Fibroblast of lung (primary cell): ENCODE measurements around the gene NAIF1. TPM values are rescaled to one million over a fixed set of nuclear protein-coding genes. Genes with fewer than 3 reads are reported as not detected.

Experiments
- DNase-seq, 2 donors: peaks; one replicate each; pipeline versions ENCODE4 v3.0.0 to v3.0.0-alpha.2; 2010; ENCODE audit warnings: low read depth in 2 of 2
- H2AFZ ChIP-seq: 2 replicates; pipeline ENCODE4 v1.5.1; 2012; ENCODE audit warnings: low read length, control low read depth, inconsistent platforms
- H3K27ac ChIP-seq: 2 replicates; pipeline ENCODE4 v1.5.1; 2011; ENCODE audit warnings: low read length, control low read depth; ENCODE audit not compliant: insufficient read depth
- H3K27me3 ChIP-seq: 2 replicates; pipeline ENCODE4 v1.5.1; 2011; ENCODE audit warnings: mild to moderate bottlenecking, low read length; ENCODE audit not compliant: control insufficient read depth, insufficient read depth
- H3K36me3 ChIP-seq: 2 replicates; pipeline ENCODE4 v1.5.1; 2011; ENCODE audit warnings: low read length; ENCODE audit not compliant: control insufficient read depth, insufficient read depth
- H3K4me1 ChIP-seq: 2 replicates; pipeline ENCODE4 v1.5.1; 2011; ENCODE audit warnings: low read length; ENCODE audit not compliant: control insufficient read depth, insufficient read depth; ENCODE audit errors: extremely low read depth
- H3K4me2 ChIP-seq: 2 replicates; pipeline ENCODE4 v1.5.1; 2011; ENCODE audit warnings: low read length, control low read depth; ENCODE audit not compliant: insufficient read depth; ENCODE audit errors: extremely low read depth
- H3K4me3 ChIP-seq, 4 experiments: fragments of 200-600 bp in 1 of 4; sonication (generic) in 1 of 4; replicated peaks in 1 of 4; 2 replicates each; pipeline ENCODE4 v1.5.1; 2011 to 2016; ENCODE audit warnings: low read length in 4 of 4, low read depth in 3 of 4, mild to moderate bottlenecking in 3 of 4, control low read depth in 2 of 4, inconsistent platforms in 1 of 4, mixed read lengths in 1 of 4; ENCODE audit not compliant: insufficient read depth in 1 of 4; ENCODE audit errors: control extremely low read depth in 1 of 4
- H3K79me2 ChIP-seq: 2 replicates; pipeline ENCODE4 v1.5.1; 2012; ENCODE audit warnings: mild to moderate bottlenecking, low read length, inconsistent platforms; ENCODE audit not compliant: control insufficient read depth, insufficient read depth
- H3K9ac ChIP-seq: 2 replicates; pipeline ENCODE4 v1.5.1; 2011; ENCODE audit warnings: mild to moderate bottlenecking, low read length, control low read depth; ENCODE audit not compliant: insufficient read depth
- H3K9me3 ChIP-seq: 2 replicates; pipeline ENCODE4 v1.5.1; 2012; ENCODE audit warnings: low read depth, low read length; ENCODE audit not compliant: control insufficient read depth, insufficient read depth
- H4K20me1 ChIP-seq: 2 replicates; pipeline ENCODE4 v1.5.1; 2011; ENCODE audit warnings: low read length; ENCODE audit not compliant: control insufficient read depth, insufficient read depth; ENCODE audit errors: extremely low read depth
- EZH2 ChIP-seq: IDR thresholded peaks from 2 replicates; pipeline ENCODE4 v1.5.1; 2012; ENCODE audit warnings: low read length, control low read depth, mild to moderate bottlenecking; ENCODE audit errors: missing control alignments
- polyA plus RNA-seq, 2 donors: library from polyadenylated mRNA; depleted of rRNA in 1 of 2; stranded (reverse) in 1 of 2; unstranded in 1 of 2; fragments of >200 nt; gene quantifications; 2 replicates each; pipeline ENCODE4 v1.2.1, GENCODE V29; 2011 to 2012; ENCODE audit warnings: missing spikeins in 1 of 2
- total RNA-seq: library from RNA; depleted of rRNA; stranded (reverse); fragments of >200 nt; gene quantifications from 2 replicates; pipeline ENCODE4 v1.2.1, GENCODE V29; 2014
- TF ChIP-seq, protein P1 (sequence below), 2 donors: IDR thresholded peaks in 1 of 2; conservative IDR thresholded peaks in 1 of 2; 1 replicate in 1 of 2; 2 replicates in 1 of 2; pipeline ENCODE4 v1.5.1; 2011 to 2012; ENCODE audit warnings: low read length in 2 of 2, control low read depth in 1 of 2, inconsistent platforms in 1 of 2, low read depth in 1 of 2, mild to moderate bottlenecking in 1 of 2

Gene NAIF1
- total and polyA plus RNA-seq, 2 donors (not counting 1 experiment from before 2014, with no cell fraction given): 5.5 to 13.2 TPM

DNA sequence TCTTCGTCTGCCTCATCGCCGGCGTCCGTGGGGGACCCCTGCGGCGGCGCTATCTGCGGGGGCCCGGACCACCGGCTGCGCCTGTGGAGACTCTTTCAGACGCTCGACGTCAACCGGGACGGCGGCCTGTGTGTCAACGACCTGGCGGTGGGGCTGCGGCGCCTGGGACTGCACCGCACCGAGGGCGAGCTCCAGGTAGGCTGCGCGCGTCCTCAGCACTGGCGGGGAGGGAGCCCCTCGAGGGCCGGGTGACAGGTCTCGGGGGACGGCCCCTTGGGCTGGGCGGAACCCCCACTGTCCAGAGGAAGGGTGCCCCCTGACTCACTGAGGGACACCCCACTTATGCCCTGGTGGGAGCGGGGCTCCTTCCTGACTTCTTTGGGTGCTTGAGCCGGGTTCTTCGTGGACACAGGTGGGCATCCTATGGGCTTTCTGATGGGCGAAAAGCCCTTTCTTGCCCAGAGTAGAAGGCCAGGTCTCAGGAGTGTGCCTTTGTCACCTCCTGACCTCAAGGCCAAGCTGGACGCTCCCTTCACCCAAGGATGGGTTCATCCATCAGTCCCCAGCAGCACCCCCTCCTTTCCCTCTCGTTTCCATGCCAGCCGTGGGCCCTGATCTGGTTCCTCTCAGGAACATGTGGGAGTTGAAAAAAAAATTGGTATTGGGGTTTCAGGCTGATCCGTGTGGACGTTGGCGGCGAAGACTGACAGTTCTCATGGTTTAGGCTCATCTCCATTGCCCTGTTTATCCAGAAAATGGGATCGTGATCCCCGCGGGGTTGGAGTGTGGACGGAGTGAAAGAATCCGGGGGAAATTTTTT, 1.5 kb upstream of the NAIF1 start:
- H3K9ac ChIP-seq: peak overlapping the region; percentile 89
- no peak for DNase-seq
- H3K36me3 ChIP-seq: peaks cover 2% of the 10 kb centered on the region
- no peak overlapping the region for H2AFZ ChIP-seq
- peaks cover 23% of the 10 kb centered on the region for H3K4me1 ChIP-seq
- H3K27me3 ChIP-seq: no peaks in the 10 kb centered on the region
- H3K79me2 ChIP-seq: peaks cover 54% of the 10 kb centered on the region
- no peaks in the 10 kb centered on the region for H4K20me1 ChIP-seq
- H3K4me3 ChIP-seq: peak overlapping the region; percentile 69 to 92 (median 90)
- peak overlapping the region; percentile 87 for H3K4me2 ChIP-seq
- peak overlapping the region; percentile 65 for H3K27ac ChIP-seq
- TF ChIP-seq, protein P1, sequence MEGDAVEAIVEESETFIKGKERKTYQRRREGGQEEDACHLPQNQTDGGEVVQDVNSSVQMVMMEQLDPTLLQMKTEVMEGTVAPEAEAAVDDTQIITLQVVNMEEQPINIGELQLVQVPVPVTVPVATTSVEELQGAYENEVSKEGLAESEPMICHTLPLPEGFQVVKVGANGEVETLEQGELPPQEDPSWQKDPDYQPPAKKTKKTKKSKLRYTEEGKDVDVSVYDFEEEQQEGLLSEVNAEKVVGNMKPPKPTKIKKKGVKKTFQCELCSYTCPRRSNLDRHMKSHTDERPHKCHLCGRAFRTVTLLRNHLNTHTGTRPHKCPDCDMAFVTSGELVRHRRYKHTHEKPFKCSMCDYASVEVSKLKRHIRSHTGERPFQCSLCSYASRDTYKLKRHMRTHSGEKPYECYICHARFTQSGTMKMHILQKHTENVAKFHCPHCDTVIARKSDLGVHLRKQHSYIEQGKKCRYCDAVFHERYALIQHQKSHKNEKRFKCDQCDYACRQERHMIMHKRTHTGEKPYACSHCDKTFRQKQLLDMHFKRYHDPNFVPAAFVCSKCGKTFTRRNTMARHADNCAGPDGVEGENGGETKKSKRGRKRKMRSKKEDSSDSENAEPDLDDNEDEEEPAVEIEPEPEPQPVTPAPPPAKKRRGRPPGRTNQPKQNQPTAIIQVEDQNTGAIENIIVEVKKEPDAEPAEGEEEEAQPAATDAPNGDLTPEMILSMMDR (conservative IDR thresholded peaks at IDR 0.05 in 1 of 2, IDR thresholded peaks at IDR 0.05 in 1 of 2; ENCODE audit: low read depth in 1 of 2, low read length in 2 of 2): no peak
- no peak for TF ChIP-seq EZH2
- no peaks in the 10 kb centered on the region for H3K9me3 ChIP-seq

DNA sequence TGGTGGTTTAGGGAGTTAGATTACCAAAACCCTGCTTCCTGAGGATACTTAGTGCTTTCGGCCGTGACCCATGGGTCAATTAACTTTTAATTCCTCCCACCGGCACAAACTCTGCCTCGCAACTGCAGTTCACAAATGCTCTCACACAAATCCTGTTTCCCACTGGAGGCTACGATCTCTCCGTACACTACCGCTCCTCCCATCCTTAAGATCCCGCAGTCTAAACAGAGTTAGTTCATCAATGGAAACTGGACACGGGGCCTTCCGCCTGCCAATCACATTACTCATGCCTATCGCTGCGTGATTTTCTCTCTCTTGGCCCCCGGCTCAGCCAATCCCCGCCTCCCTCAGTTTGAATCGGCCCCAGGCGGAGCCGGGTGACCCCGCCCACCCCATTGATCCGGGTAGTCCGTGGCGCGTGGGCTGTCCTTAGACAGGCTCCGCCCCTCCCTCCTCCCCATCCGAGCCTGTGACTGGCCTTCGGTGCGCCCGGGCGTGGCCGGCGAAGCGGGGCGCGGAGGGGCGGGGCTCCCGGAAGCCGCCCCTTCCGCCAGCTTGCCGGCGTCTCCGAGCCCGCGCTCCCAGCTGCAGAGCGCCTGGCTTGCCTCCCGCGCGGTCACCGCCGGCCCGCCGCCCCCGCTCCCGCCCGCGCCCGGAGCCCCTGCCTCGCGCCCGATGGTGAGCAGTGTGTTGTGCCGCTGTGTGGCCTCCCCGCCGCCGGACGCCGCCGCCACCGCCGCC, 695 bp upstream of the NAIF1 start, which contains the start of gene SLC25A25:
Gene SLC25A25, plus strand, starts transcription at position 588 of the 741 bp plus-strand sequence. Its CDS starts 88 bp downstream, at position 676.
- H3K27me3 ChIP-seq: no peaks in the 10 kb centered on the region
- H3K4me1 ChIP-seq: peaks cover 19% of the 10 kb centered on the region
- H2AFZ ChIP-seq: peak within 1 kb of the TSS; percentile 63
- no peaks in the 10 kb centered on the region for H4K20me1 ChIP-seq
- H3K4me2 ChIP-seq: peak within 1 kb of the TSS; percentile 100
- H3K36me3 ChIP-seq: peaks cover 9% of the 10 kb centered on the region
- peak within 1 kb of the TSS; percentile 72 to 97 (median 90) for H3K4me3 ChIP-seq
- TF ChIP-seq, protein P1 (conservative IDR thresholded peaks at IDR 0.05 in 1 of 2, IDR thresholded peaks at IDR 0.05 in 1 of 2; ENCODE audit: low read depth in 1 of 2, low read length in 2 of 2): no peak
- no peak for TF ChIP-seq EZH2
- H3K79me2 ChIP-seq: peaks cover 52% of the 10 kb centered on the region
- peak; percentile 97 to 99 for DNase-seq
- peak within 1 kb of the TSS; percentile 99 for H3K27ac ChIP-seq
- H3K9me3 ChIP-seq: no peaks in the 10 kb centered on the region
- peak within 1 kb of the TSS; percentile 89 for H3K9ac ChIP-seq
